MCF 10A (cell line): Measurements from ENCODE around the gene SPRR2B. TPM values are rescaled to one million over a fixed set of nuclear protein-coding genes. Genes with fewer than 3 reads are reported as not detected.
A peak's percentile ranks its signal among the peaks of the same experiment; 100 is the strongest.
"Not testable (repeated sequence)": the region's sequence is repeated elsewhere in the genome, so short reads cannot be mapped to it uniquely, and the experiment has no call there.

Experiments used
- BruUV-seq: library from RNA; stranded (reverse); fragments of 400-500 nt; replicated peaks from 2 replicates; lab custom pipeline; 2021; lab: Mats Ljungman, UMichigan
- CTCF ChIA-PET: fragments of 300-600 bp; sonication (Branson Sonifier 250); formaldehyde crosslinking; extraction: SDS; loops from one replicate; lab custom pipeline; 2021; ENCODE audit warnings: antibody characterized with exemption, inconsistent platforms; lab: Yijun Ruan, JAX
- POLR2A ChIA-PET: fragments of 300-600, 350-650 bp; sonication (Branson Sonifier 250); formaldehyde crosslinking; extraction: SDS; loops from one replicate; lab custom pipeline; 2020; ENCODE audit warnings: antibody characterized with exemption, inconsistent platforms; lab: Yijun Ruan, JAX
- DNase-seq: peaks from one replicate; pipeline ENCODE4 v3.0.0-alpha.2; 2018; ENCODE audit not compliant: unreplicated experiment
- H3K27ac Mint-ChIP-seq: one replicate; pipeline ENCODE4 v1.8.0; 2022; ENCODE audit warnings: mild to moderate bottlenecking, low read depth, mixed read lengths; ENCODE audit not compliant: unreplicated experiment
- H3K27me3 Mint-ChIP-seq: one replicate; pipeline ENCODE4 v1.8.0; 2022; ENCODE audit warnings: mixed read lengths; ENCODE audit not compliant: insufficient read depth, unreplicated experiment
- H3K36me3 Mint-ChIP-seq: one replicate; pipeline ENCODE4 v1.8.0; 2022; ENCODE audit warnings: mild to moderate bottlenecking, moderate library complexity, mixed read lengths; ENCODE audit not compliant: insufficient read depth, unreplicated experiment
- H3K4me1 Mint-ChIP-seq: one replicate; pipeline ENCODE4 v1.8.0; 2022; ENCODE audit warnings: mixed read lengths; ENCODE audit not compliant: insufficient read depth, unreplicated experiment
- H3K4me3 Mint-ChIP-seq: one replicate; pipeline ENCODE4 v1.8.0; 2022; ENCODE audit warnings: mild to moderate bottlenecking, moderate library complexity, mixed read lengths; ENCODE audit not compliant: unreplicated experiment
- H3K9me3 Mint-ChIP-seq: one replicate; pipeline ENCODE4 v1.8.0; 2022; ENCODE audit warnings: mixed read lengths; ENCODE audit not compliant: unreplicated experiment
- CTCF ChIP-seq: fragments of 200-600 bp; IDR thresholded peaks from one replicate; pipeline ENCODE4 v1.8.0; 2022; ENCODE audit warnings: antibody characterized with exemption, mild to moderate bottlenecking; ENCODE audit not compliant: unreplicated experiment
- intact Hi-C: fragments of 100-400 bp; cut with micrococcal nuclease; formaldehyde crosslinking; loops from 2 replicates; pipeline ENCODE4 v1.14.1; 2022
- total RNA-seq: library from RNA; stranded (reverse); gene quantifications from 2 replicates; pipeline ENCODE4 v1.2.3, GENCODE V29; 2022

Gene SPRR2B
- total RNA-seq, 1 experiment from 2014 or later: not detected

GRCh38 chr1:153113416-153113815, 42.0 kb upstream of the SPRR2B start, which contains the start of gene SPRR2F:
TSS of gene SPRR2F (minus strand) at chr1:153113516. CDS start at chr1:153112733, 783 bp downstream.
- DNase-seq: no peak
- H3K36me3 Mint-ChIP-seq: no peaks in the 10 kb centered on the region
- TF ChIP-seq CTCF: no peak
- CTCF ChIA-PET: interaction anchor here (0.8 to 1.2 kb wide), 2 partner anchors 9 to 244 kb away, joined by 3 read pairs; no protein-coding TSS in a partner anchor
- no peak within 1 kb of the TSS for H3K4me3 Mint-ChIP-seq
- no peaks in the 10 kb centered on the region for H3K27me3 Mint-ChIP-seq
- POLR2A ChIA-PET: interaction anchor here (1.2 kb wide), 1 partner anchor 9 kb away, joined by 7 read pairs; no protein-coding TSS in a partner anchor
- H3K27ac Mint-ChIP-seq: no peak within 1 kb of the TSS
- no peaks in the 10 kb centered on the region for H3K9me3 Mint-ChIP-seq
- intact Hi-C loops: no loop called here
- no peaks in the 10 kb centered on the region for H3K4me1 Mint-ChIP-seq
- no TSS peak for BruUV-seq

- intact Hi-C loops, H3K9me3 Mint-ChIP-seq, H3K27ac Mint-ChIP-seq, DNase-seq, H3K4me1 Mint-ChIP-seq, H3K36me3 Mint-ChIP-seq, BruUV-seq, H3K27me3 Mint-ChIP-seq, H3K4me3 Mint-ChIP-seq: not testable (repeated sequence)
- CTCF ChIA-PET: interaction anchor here (0.8 kb wide), 1 partner anchor 243 kb away, joined by 3 read pairs; no protein-coding TSS in a partner anchor
- POLR2A ChIA-PET: interaction anchor here (0.6 to 1.2 kb wide), 2 partner anchors 9 to 10 kb away, joined by 3 to 7 read pairs; no protein-coding TSS in a partner anchor
Observed at GRCh38 chr1:153112454-153112853, 41.0 kb upstream of the SPRR2B start.

- ChIA-PET POLR2A (interaction anchor here (0.5 to 2.4 kb wide), 9 partner anchors 16 to 351 kb away, joined by 3 to 14 read pairs (median 4); no protein-coding TSS in a partner anchor), CTCF (no interaction called here)
- intact Hi-C loops: loop anchor here (1.0 to 2.0 kb wide), 2 partner anchors 59 to 91 kb away; partner anchors contain the start of gene SPRR2D
- DNase-seq: peak; percentile 97
- Mint-ChIP-seq H3K4me1 (peaks cover 33% of the 10 kb centered on the region), H3K27me3 (no peaks in the 10 kb centered on the region), H3K27ac (peak overlapping the region; percentile 82), H3K9me3 (peaks cover 12% of the 10 kb centered on the region), H3K36me3 (no peaks in the 10 kb centered on the region), H3K4me3 (no peak overlapping the region)
- TF ChIP-seq CTCF: no peak
- TSS peak; percentile 89 for BruUV-seq
Observed at GRCh38 chr1:153100245-153100644, 28.8 kb upstream of the SPRR2B start.

- TSS peak; percentile 82 for BruUV-seq
- Mint-ChIP-seq H3K36me3 (no peaks in the 10 kb centered on the region), H3K27me3 (no peaks in the 10 kb centered on the region), H3K4me1 (peaks cover 33% of the 10 kb centered on the region), H3K4me3 (no peak overlapping the region), H3K27ac (peak overlapping the region; percentile 82), H3K9me3 (peaks cover 10% of the 10 kb centered on the region)
- ChIA-PET POLR2A (interaction anchor here (0.7 to 2.4 kb wide), 9 partner anchors 17 to 174 kb away, joined by 3 to 14 read pairs (median 4); partner anchors contain the start of gene SPRR4), CTCF (interaction anchor here (0.6 to 1.0 kb wide), 2 partner anchors 89 to 91 kb away, joined by 3 read pairs; no protein-coding TSS in a partner anchor)
- no peak for DNase-seq
- intact Hi-C loops: loop anchor here (1.0 to 2.0 kb wide), 2 partner anchors 58 to 91 kb away; partner anchors contain the start of gene SPRR2D
- TF ChIP-seq CTCF: no peak
Observed at GRCh38 chr1:153099461-153100045, 28.1 kb upstream of the SPRR2B start.
